GM12878 (cell line): ENCODE data around the gene RIMBP2. TPM values are rescaled to one million over a fixed set of nuclear protein-coding genes. Genes with fewer than 3 reads are reported as not detected.

ENCODE experiments used
- ATAC-seq: fragments of 200-7000 bp; cut with Tn5 transposase; 3 replicates; pipeline ENCODE4 v1.9.1; 2020; ENCODE audit warnings: mild to moderate bottlenecking, moderate library complexity
- BruUV-seq: library from RNA; stranded (reverse); fragments of 400-500 nt; replicated peaks from 2 replicates; lab custom pipeline; 2021; lab: Mats Ljungman, UMichigan
- CTCF ChIA-PET: fragments of 300-600 bp; sonication (Branson Sonifier 250); formaldehyde crosslinking; extraction: SDS; loops from one replicate; lab custom pipeline; 2021; ENCODE audit warnings: inconsistent platforms; lab: Yijun Ruan, JAX
- POLR2A ChIA-PET: fragments of 350-600 bp; formaldehyde crosslinking; extraction: SDS; loops from one replicate; lab custom pipeline; 2021; ENCODE audit warnings: inconsistent platforms; lab: Charles Lee
- RAD21 ChIA-PET: fragments of 300-600 bp; sonication (Branson Sonifier 250); formaldehyde crosslinking; loops from one replicate; lab custom pipeline; 2023; ENCODE audit warnings: antibody characterized with exemption; ENCODE audit not compliant: unreplicated experiment; lab: Charles Lee
- SMC1A ChIA-PET: fragments of 300-600 bp; sonication (Branson Sonifier 250); formaldehyde crosslinking; loops from one replicate; lab custom pipeline; 2023; ENCODE audit not compliant: unreplicated experiment, uncharacterized antibody; lab: Charles Lee
- DNase-seq: peaks from one replicate; pipeline ENCODE4 v3.0.0-alpha.2; 2011; ENCODE audit warnings: low read depth, low spot score
- FAIRE-seq: peaks from 3 replicates; lab custom pipeline; 2011; peaks lifted over from hg19 to GRCh38; lab: Jason Lieb, UNC
- H2AFZ ChIP-seq: 2 replicates; pipeline ENCODE4 v1.6.0; 2011; ENCODE audit warnings: low read depth, low read length, control low read depth; ENCODE audit not compliant: control insufficient read depth
- H3K27ac ChIP-seq: 2 replicates; pipeline ENCODE4 v1.5.1; 2011; ENCODE audit warnings: control low read depth; ENCODE audit not compliant: control insufficient read depth, insufficient read depth
- H3K27me3 ChIP-seq, 2 experiments: replicated peaks in 1 of 2; 2 replicates each; pipeline versions ENCODE4 v1.6.0 to v1.6.1; 2011; ENCODE audit warnings: low read length in 1 of 2; ENCODE audit not compliant: control insufficient read depth in 2 of 2, insufficient read depth in 2 of 2
- H3K36me3 ChIP-seq, 2 experiments: 2 replicates each; pipeline ENCODE4 v1.5.1; 2011; ENCODE audit warnings: low read length in 1 of 2; ENCODE audit not compliant: control insufficient read depth in 2 of 2, insufficient read depth in 2 of 2
- H3K4me1 ChIP-seq: 2 replicates; pipeline ENCODE4 v1.6.1; 2011; ENCODE audit warnings: mild to moderate bottlenecking, low read length, moderate library complexity, mixed read lengths; ENCODE audit not compliant: control insufficient read depth, insufficient read depth
- H3K4me2 ChIP-seq: 2 replicates; pipeline ENCODE4 v1.6.0; 2011; ENCODE audit warnings: control low read depth; ENCODE audit not compliant: control insufficient read depth, insufficient read depth
- H3K4me3 ChIP-seq: fragments of 200-600 bp; sonication (generic); 2 replicates; pipeline ENCODE4 v1.5.1; 2016
- H3K79me2 ChIP-seq: 2 replicates; pipeline ENCODE4 v1.6.0; 2011; ENCODE audit warnings: low read length; ENCODE audit not compliant: control insufficient read depth, insufficient read depth
- H3K9ac ChIP-seq: 2 replicates; pipeline ENCODE4 v1.8.0; 2011; ENCODE audit warnings: low read length, control low read depth, mixed read lengths; ENCODE audit not compliant: control insufficient read depth, insufficient read depth
- H3K9me3 ChIP-seq: replicated peaks from 3 replicates; pipeline ENCODE4 v1.5.1; 2011; ENCODE audit warnings: mild to moderate bottlenecking, low read length; ENCODE audit not compliant: control insufficient read depth, insufficient read depth
- H4K20me1 ChIP-seq: 2 replicates; pipeline ENCODE4 v1.6.0; 2011; ENCODE audit not compliant: control insufficient read depth, insufficient read depth
- CBX5 ChIP-seq: sonication (generic); IDR thresholded peaks from 2 replicates; pipeline ENCODE4 v1.6.1; 2016; ENCODE audit warnings: low read depth, moderate library complexity, mild to moderate bottlenecking, inconsistent platforms
- CEBPB ChIP-seq, 2 experiments: fragments of 150-350 bp in 1 of 2; IDR thresholded peaks; 2 replicates each; pipeline ENCODE4 v1.6.1; 2012 to 2014; ENCODE audit warnings: low read depth in 2 of 2, low read length in 2 of 2, borderline replicate concordance in 1 of 2, inconsistent platforms in 1 of 2
- CHD1 ChIP-seq: IDR thresholded peaks from 2 replicates; pipeline ENCODE4 v1.6.1; 2012; ENCODE audit warnings: low read depth, low read length, improper control_type of control experiment
- E2F4 ChIP-seq: IDR thresholded peaks from 2 replicates; pipeline ENCODE4 v1.6.1; 2012; ENCODE audit warnings: low read depth, low read length, improper control_type of control experiment
- IKZF2 ChIP-seq, 2 experiments: fragments of 450-650 bp; IDR thresholded peaks; 2 replicates each; pipeline ENCODE4 v1.6.1; 2017; ENCODE audit warnings: mild to moderate bottlenecking in 2 of 2, moderate library complexity in 2 of 2
- LARP7 ChIP-seq: fragments of 450-650 bp; IDR thresholded peaks from 2 replicates; pipeline ENCODE4 v1.6.1; 2017; ENCODE audit warnings: mild to moderate bottlenecking
- MEF2B ChIP-seq: fragments of 450-650 bp; IDR thresholded peaks from 2 replicates; pipeline ENCODE4 v1.6.1; 2018; ENCODE audit warnings: mild to moderate bottlenecking, moderate library complexity; ENCODE audit not compliant: partially characterized antibody, poor library complexity, severe bottlenecking
- NR2F1 ChIP-seq: fragments of 450-650 bp; conservative IDR thresholded peaks from 2 replicates; pipeline ENCODE4 v1.6.1; 2017; ENCODE audit warnings: mild to moderate bottlenecking
- PBX3 ChIP-seq: IDR thresholded peaks from 2 replicates; pipeline ENCODE4 v1.6.1; 2011; ENCODE audit warnings: mild to moderate bottlenecking, low read depth, low read length, moderate library complexity; ENCODE audit not compliant: insufficient replicate concordance
- POLR2AphosphoS5 ChIP-seq: IDR thresholded peaks from 2 replicates; pipeline ENCODE4 v1.6.1; 2011; ENCODE audit warnings: mild to moderate bottlenecking, low read length, inconsistent platforms
- RFX5 ChIP-seq: IDR thresholded peaks from 2 replicates; pipeline ENCODE4 v1.6.1; 2011; ENCODE audit warnings: low read depth, low read length, improper control_type of control experiment
- SIN3A ChIP-seq: IDR thresholded peaks from 2 replicates; pipeline ENCODE4 v1.6.1; 2012; ENCODE audit warnings: low read depth, low read length, improper control_type of control experiment
- SMAD5 ChIP-seq: IDR thresholded peaks from 2 replicates; pipeline ENCODE4 v1.6.1; 2016; ENCODE audit warnings: antibody characterized with exemption, low read depth
- SPI1 ChIP-seq: IDR thresholded peaks from 2 replicates; pipeline ENCODE4 v1.6.1; 2011; ENCODE audit warnings: low read depth, mild to moderate bottlenecking, low read length, moderate library complexity, borderline replicate concordance; ENCODE audit not compliant: insufficient read depth
- SRF ChIP-seq, 2 experiments: IDR thresholded peaks; 2 replicates each; pipeline ENCODE4 v1.6.1; 2011; ENCODE audit warnings: low read depth in 2 of 2, low read length in 2 of 2, mild to moderate bottlenecking in 1 of 2, moderate library complexity in 1 of 2
- ZNF592 ChIP-seq: fragments of 450-650 bp; IDR thresholded peaks from 2 replicates; pipeline ENCODE4 v1.6.1; 2017; ENCODE audit warnings: mild to moderate bottlenecking, moderate library complexity
- WGBS: methylation state at CpG from one replicate; pipeline ENCODE4 v1.1.6; 2016; ENCODE audit warnings: low lambda C conversion rate; ENCODE audit not compliant: insufficient replicate concordance, insufficient coverage; ENCODE audit errors: missing lambda C conversion rate; 5-methylcytosine and 5-hydroxymethylcytosine counted together
- in situ Hi-C: fragments of 300-500 bp; cut with MboI; formaldehyde crosslinking; loops from 9 replicates; pipeline ENCODE4 v1.14.3; 2018; ENCODE audit warnings: mixed read lengths
- intact Hi-C: fragments of 100-400 bp; cut with micrococcal nuclease; formaldehyde crosslinking; loops from one replicate; pipeline ENCODE4 v1.14.2; 2022; ENCODE audit not compliant: unreplicated experiment
- polyA plus RNA-seq, 11 experiments: library from polyadenylated mRNA; depleted of rRNA in 4 of 11; unstranded in 6 of 11; stranded (reverse) in 5 of 11; fragments of >200 nt; fragmentation: Nextera tagmentation in 4 of 11; fragmentation: Illumina TruSeq in 1 of 11; extraction: Ambion mirVana in 4 of 11; extraction: Trizol in 1 of 11; gene quantifications; 1 replicate in 1 of 11; 2 replicates in 10 of 11; pipeline versions ENCODE4 v1.2.1 to v1.2.3, GENCODE V29; 2011 to 2016; ENCODE audit warnings: inconsistent platforms in 2 of 11, missing spikeins in 2 of 11, low read depth in 1 of 11
- total RNA-seq, 4 experiments: library from RNA; depleted of rRNA in 3 of 4; stranded (reverse); fragments of >200 nt in 3 of 4; fragmentation: Illumina TruSeq in 1 of 4; extraction: Trizol in 1 of 4; gene quantifications; 2 replicates each; pipeline versions ENCODE4 v1.2.1 to v1.2.3, GENCODE V29; 2013 to 2021

RIMBP2 gene
- total and polyA plus RNA-seq, 10 of the 15 experiments (the other 5 are each of a cell fraction or from before 2014, with no cell fraction given), result 0.04 to 2.9 (median 0.07) TPM; not detected in 1

- TF ChIP-seq PBX3, result no peak
- no peak for TF ChIP-seq SMAD5
These were observed 75.6 kb downstream of the RIMBP2 start (continued) for GRCh38 chr12:130640496-130640895.

GRCh38 chr12:130639476-130640424 is 76.3 kb downstream of the RIMBP2 start:
- Histone ChIP-seq H2AFZ (no peak overlapping the region), H3K79me2 (no peaks in the 10 kb centered on the region), H3K4me2 (no peak overlapping the region), H3K4me3 (no peak overlapping the region), H4K20me1 (no peaks in the 10 kb centered on the region), H3K27ac (no peak overlapping the region), H3K9ac (no peak overlapping the region), H3K36me3 (no peaks in the 10 kb centered on the region), H3K4me1 (no peaks in the 10 kb centered on the region), H3K9me3 (no peaks in the 10 kb centered on the region), H3K27me3 (no peaks in the 10 kb centered on the region)
- FAIRE-seq, result no peak
- POLR2A ChIA-PET, result no interaction called here
- DNase-seq, result no peak
- ATAC-seq, result no peak
- SMC1A ChIA-PET, result no interaction called here
- no TSS peak for BruUV-seq
- in situ Hi-C loops, result no loop called here
- intact Hi-C loops, result no loop called here
- WGBS, result 39% methylated on average over 18 of the region's 18 CpGs
- RAD21 ChIA-PET, result no interaction called here
- CTCF ChIA-PET, result interaction anchor here (0.7 to 1.2 kb wide), 2 partner anchors 9 to 79 kb away, joined by 3 read pairs; no protein-coding TSS in a partner anchor
- TF ChIP-seq SIN3A, result no peak
- no peak for TF ChIP-seq CHD1
- TF ChIP-seq NR2F1, result no peak
- TF ChIP-seq CEBPB (IDR thresholded peaks at IDR 0.05; ENCODE audit: borderline replicate concordance in 1 of 2, low read depth in 2 of 2, low read length in 2 of 2), result no peak
- no peak for TF ChIP-seq ZNF592
- no peak for TF ChIP-seq IKZF2 (IDR thresholded peaks at IDR 0.05)
- no peak for TF ChIP-seq E2F4
- TF ChIP-seq RFX5, result no peak
- TF ChIP-seq SRF (IDR thresholded peaks at IDR 0.05; ENCODE audit: low read depth in 2 of 2, low read length in 2 of 2), result no peak
- TF ChIP-seq CBX5, result no peak
- TF ChIP-seq SPI1, result no peak
- TF ChIP-seq POLR2AphosphoS5, result no peak
- no peak for TF ChIP-seq MEF2B
- TF ChIP-seq LARP7, result no peak
